Stimulated activated CD4-positive, alpha-beta T cell treated with anti-CD3 and anti-CD28 coated beads, Interleukin-1b, Interleukin-23, amount 100 ng/mL, for 24 hours (primary cell): ENCODE results near the gene OTOA.
"Not testable (repeated sequence)": the region's sequence is repeated elsewhere in the genome, so short reads cannot be mapped to it uniquely, and the experiment has no call there.

ENCODE experiments used
- DNase-seq, 4 experiments: peaks; one replicate each; pipeline ENCODE4 v3.0.0-alpha.2; 2020; ENCODE audit warnings: low read depth in 4 of 4, low spot score in 1 of 4

The OTOA gene

GRCh38 chr16:21719283-21719682, 55.5 kb downstream of the OTOA start:
- DNase-seq: no peak

DNA sequence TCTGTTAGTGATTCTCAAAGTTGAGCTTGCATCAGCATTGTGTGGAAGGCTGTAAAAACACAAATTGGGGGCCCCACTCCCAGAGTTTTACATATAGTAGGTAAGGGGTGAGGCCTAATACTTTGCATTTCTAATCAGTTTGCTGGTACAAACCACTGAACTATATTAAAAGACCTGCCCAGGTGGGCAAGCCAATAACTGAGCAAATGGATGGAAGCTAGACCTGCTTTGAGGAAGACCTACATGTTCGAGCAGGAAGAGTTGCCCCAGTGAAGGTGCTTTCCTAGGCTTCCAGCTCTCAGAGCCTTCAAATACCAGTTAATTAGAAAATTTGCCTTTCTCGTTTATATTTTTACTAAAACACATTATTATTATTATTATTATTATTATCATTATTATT, 56.8 kb downstream of the OTOA start:
- DNase-seq: no peak

- no peak for DNase-seq
Measured at GRCh38 chr16:21722771-21723455, 59.1 kb downstream of the OTOA start.

DNA sequence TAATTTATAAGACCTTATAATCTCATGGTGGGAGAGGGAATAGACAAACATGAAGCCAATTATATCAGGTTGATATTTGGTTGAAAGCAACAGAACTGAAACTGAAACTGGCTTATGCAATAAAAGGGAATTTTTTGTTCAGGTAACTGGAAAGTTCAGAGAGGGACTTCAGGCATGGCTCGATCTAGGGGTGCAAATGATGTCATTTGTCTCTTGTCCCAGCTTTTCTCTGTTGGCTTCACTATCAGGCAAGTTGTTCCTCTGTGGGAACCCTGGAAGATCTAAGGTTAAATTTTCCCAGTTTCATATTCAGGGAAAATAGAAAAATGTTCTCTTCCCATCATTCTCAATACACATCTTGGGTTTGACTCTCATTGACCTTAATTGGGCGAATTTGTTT, 59.8 kb downstream of the OTOA start:
- DNase-seq: no peak

DNA sequence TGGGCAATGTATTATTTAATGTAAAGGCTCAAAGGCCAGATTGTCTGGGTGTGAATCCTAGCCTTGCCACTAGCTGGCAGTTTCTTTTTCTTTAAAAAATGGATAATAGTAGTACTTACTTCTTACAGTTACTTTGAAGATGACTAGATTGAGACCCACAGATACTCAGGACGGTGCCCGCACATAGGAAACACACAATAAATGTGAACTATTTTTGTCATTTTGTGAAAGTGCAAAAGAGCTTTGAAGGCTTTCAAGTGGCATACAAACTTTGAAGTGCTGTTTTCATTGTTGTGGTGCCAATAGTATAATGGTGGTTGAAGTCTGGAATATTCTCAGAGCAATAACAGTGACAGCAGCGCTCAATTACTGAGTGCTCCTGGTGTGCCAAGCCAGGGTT, 63.6 kb downstream of the OTOA start:
- no peak for DNase-seq

DNA sequence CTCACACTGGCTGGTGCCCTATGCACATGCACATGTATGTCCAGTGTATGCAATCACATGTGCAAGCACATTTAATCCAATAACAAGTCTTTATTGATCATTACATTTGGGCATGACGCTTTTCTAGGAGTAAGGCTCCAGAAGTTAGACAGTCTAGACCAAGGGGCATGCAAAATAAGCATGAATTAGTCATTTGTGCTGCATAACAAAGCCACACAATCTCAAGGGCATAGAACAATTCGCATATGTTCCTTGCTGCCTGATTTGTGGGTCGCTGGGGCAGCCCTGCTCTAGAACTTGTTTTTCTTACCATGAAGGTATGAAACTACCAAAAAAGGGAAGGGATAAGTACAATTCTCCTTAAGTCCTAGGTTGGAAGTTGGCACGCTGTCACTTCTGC, 67.5 kb downstream of the OTOA start:
- not testable (repeated sequence) for DNase-seq

- DNase-seq: not testable (repeated sequence)
Measured at GRCh38 chr16:21740637-21741036, 76.9 kb downstream of the OTOA start.

DNA sequence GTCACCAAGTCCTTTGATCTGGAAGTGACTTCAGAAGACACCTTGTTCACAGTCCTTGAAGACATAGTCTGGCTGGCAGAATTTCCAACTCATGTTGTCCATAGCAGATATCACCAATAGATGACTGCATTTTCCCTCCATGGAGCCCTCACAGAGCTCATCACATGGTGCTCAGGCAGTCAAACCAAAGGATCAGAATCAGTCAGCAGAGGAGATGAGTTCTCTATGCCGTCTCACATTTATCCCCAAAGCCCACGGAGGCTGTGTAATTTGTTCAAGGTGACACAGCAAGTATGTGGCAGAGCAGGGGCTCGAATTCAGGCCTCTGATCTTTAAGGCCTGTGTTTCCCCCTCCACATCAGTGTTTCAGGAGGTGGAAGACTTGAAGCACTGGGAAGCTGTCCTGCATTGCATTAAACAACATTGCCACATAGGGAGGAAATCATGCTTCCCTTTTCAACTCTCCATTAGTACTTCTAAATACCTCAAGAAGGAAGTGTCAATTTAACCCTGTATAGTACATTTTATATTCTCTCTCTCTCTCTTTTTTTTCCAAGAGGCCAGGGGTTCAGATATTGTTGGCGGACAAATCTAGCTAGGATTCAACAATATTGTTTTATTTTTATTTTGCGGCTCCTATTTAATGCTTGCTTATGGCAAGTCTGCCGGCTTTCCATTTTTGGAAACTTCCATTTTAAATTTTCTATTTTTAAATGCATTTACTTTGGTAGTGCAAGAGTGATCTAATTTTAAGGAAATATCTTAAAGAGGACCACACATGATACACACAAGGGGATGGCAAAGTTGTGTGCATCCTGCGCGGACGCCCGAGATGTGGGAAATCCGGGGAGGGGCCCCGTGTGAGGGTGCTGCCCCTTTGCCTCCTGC, 92.7 kb downstream of the OTOA start:
- DNase-seq: not testable (repeated sequence)

- DNase-seq: not testable (repeated sequence)
Measured at GRCh38 chr16:21757080-21757671, 93.4 kb downstream of the OTOA start.

DNA sequence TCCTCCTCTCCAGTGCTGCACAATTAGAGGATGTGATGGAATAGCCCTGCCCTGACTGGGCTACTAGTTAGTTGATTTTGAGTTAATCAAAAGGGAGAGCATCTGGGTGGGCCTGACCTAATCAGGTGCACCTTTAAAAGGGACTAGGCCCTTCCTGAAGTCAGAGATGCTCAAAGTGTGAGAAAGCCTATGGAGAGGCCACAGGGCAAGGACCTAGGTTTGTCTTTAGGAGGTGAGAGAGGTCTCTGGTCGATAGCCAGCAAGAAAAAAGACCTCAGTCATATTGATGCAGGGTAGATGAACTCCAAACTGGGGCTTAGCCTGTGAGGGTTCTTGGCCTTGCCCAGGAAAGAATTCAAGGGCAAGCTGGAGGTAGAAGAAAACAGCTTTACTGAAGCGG, 104.5 kb downstream of the OTOA start:
- DNase-seq: not testable (repeated sequence)

GRCh38 chr16:21768810-21769209, 105.0 kb downstream of the OTOA start:
- not testable (repeated sequence) for DNase-seq

- not testable (repeated sequence) for DNase-seq
Measured at GRCh38 chr16:21769284-21769683, 105.5 kb downstream of the OTOA start.

DNA sequence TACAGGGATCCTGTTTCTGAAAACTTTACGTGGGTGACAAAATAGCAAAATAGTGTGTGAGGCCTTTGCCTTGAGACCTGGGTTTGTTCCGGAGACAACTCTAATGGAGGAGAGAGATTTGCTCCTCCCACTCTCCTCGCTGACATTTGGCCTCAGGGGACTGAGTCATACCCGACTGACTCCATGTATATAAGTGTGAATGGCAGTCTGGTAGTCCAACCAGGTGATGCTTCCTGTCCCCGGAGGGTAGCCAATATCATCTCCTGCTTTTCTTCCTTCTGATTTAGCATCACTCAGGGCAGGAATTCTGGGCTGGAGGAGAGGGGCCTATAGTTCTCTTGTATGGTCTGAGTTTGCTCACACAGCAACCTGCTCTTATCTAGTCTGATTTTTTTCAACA, 106.8 kb downstream of the OTOA start:
- not testable (repeated sequence) for DNase-seq

GRCh38 chr16:21772547-21773206, 108.9 kb downstream of the OTOA start:
- DNase-seq: not testable (repeated sequence)

GRCh38 chr16:21773207-21773553, 109.4 kb downstream of the OTOA start:
- DNase-seq: not testable (repeated sequence)

GRCh38 chr16:21780525-21780924, 116.8 kb downstream of the OTOA start:
- not testable (repeated sequence) for DNase-seq

GRCh38 chr16:21790506-21790905, 126.7 kb downstream of the OTOA start:
- not testable (repeated sequence) for DNase-seq

GRCh38 chr16:21793310-21793709, 129.5 kb downstream of the OTOA start:
- not testable (repeated sequence) for DNase-seq

DNA sequence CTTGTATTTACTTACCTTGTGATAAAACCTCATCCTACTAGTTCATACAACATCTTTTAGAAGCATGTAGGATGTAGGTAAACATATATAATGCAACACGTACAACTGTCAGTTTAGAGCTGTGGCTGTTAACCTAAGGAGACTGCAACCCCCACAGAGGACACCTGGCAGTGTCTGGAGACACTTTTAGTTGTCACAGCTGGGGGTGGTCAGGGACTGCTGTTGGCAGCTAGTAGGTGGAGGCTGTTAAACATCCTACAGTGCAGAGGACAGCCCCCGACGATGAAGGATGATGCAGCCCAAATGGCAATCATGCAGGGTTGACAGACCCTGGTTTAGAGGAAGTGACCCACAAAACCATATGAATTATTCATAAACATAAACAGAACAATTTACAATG, 134.8 kb downstream of the OTOA start:
- not testable (repeated sequence) for DNase-seq

- not testable (repeated sequence) for DNase-seq
Measured at GRCh38 chr16:21801538-21802374, 138.0 kb downstream of the OTOA start.

- not testable (repeated sequence) for DNase-seq
Measured at GRCh38 chr16:21802375-21802663, 138.6 kb downstream of the OTOA start.
